Mucosa of descending colon (tissue), 3 donors: ENCODE results near the gene SLC38A2. TPM values are rescaled to one million over a fixed set of nuclear protein-coding genes. Genes with fewer than 3 reads are reported as not detected.

Source experiments
- ATAC-seq: fragments of 200-7000 bp; cut with Tn5 transposase; one replicate; pipeline ENCODE4 v1.9.1; 2020; ENCODE audit warnings: mild to moderate bottlenecking, moderate library complexity
- DNase-seq, 3 donors: peaks; one replicate each; pipeline ENCODE4 v3.0.0-alpha.2; 2020
- H3K36me3 ChIP-seq: fragments of 200-600 bp; one replicate; pipeline ENCODE4 v1.8.0; 2021; ENCODE audit warnings: low read depth, mild to moderate bottlenecking
- H3K4me1 ChIP-seq: fragments of 200-600 bp; one replicate; pipeline ENCODE4 v1.8.0; 2021; ENCODE audit warnings: low read depth, mild to moderate bottlenecking
- H3K4me3 ChIP-seq: fragments of 200-600 bp; one replicate; pipeline ENCODE4 v1.8.0; 2021; ENCODE audit warnings: mild to moderate bottlenecking
- H3K9me3 ChIP-seq: fragments of 200-600 bp; one replicate; pipeline ENCODE4 v1.8.0; 2021; ENCODE audit warnings: mild to moderate bottlenecking
- CTCF ChIP-seq: fragments of 200-600 bp; IDR thresholded peaks from one replicate; pipeline ENCODE4 v1.8.0; 2022; ENCODE audit warnings: antibody characterized with exemption, mild to moderate bottlenecking
- intact Hi-C, 2 donors: fragments of 100-400 bp; cut with DNase I in 1 of 2; cut with micrococcal nuclease in 1 of 2; formaldehyde crosslinking; loops; one replicate each; pipeline versions ENCODE4 v1.11.0 to v1.11.1; 2022; cut with DNase I, micrococcal nuclease
- total RNA-seq, 3 donors: library from RNA; stranded (reverse); fragmentation: NEBNext Ultra II Directional in 2 of 3; extraction: Animal tissue kit (Norgen Biotek cat#: 25700) in 2 of 3; gene quantifications; one replicate each; pipeline versions ENCODE4 v1.2.1 to v1.2.4, GENCODE V29; 2021 to 2023
- donor health status: DM: no; HTN: no; CAD: no; lungs with moderate emphysema.
- donor health status: DM: no; HTN: no; CAD: no.
- donor health status: DM: no; HTN: yes; CAD: no.

SLC38A2 gene
- total RNA-seq, 3 donors from 2014 or later: 82.9 to 216 (median 143) TPM

- H3K36me3 ChIP-seq: no peaks in the 10 kb centered on the region
- ATAC-seq (no peak), DNase-seq (no peak)
- intact Hi-C loops: no loop called here
- peaks cover 11% of the 10 kb centered on the region for H3K9me3 ChIP-seq
- H3K4me1 ChIP-seq: no peaks in the 10 kb centered on the region
- no peak for TF ChIP-seq CTCF
- H3K4me3 ChIP-seq: no peak overlapping the region
Observed at GRCh38 chr12:46320731-46321130, 51.8 kb downstream of the SLC38A2 start.

GRCh38 chr12:46318037-46318436 is 54.5 kb downstream of the SLC38A2 start:
- Histone ChIP-seq H3K9me3 (no peaks in the 10 kb centered on the region), H3K4me3 (no peak overlapping the region), H3K4me1 (no peaks in the 10 kb centered on the region), H3K36me3 (no peaks in the 10 kb centered on the region)
- intact Hi-C loops: no loop called here
- TF ChIP-seq CTCF: no peak
- ATAC-seq (no peak), DNase-seq (no peak)

Other genes with a start within 250 kb of the SLC38A2 start
- 100 to 1,000 TPM; 116 to 157 (median 132) TPM for gene SLC38A1, start 103.7 kb downstream of the SLC38A2 start, total RNA-seq